SK-N-SH treated with all-trans-retinoic acid at 6 μM for 48 hours (cell line): Measurements from ENCODE around the gene DMBT1.

ENCODE experiments used
- ATAC-seq: fragments of 200-7000 bp; cut with Tn5 transposase; 3 replicates; pipeline ENCODE4 v1.9.1; 2020; ENCODE audit warnings: mild to moderate bottlenecking, moderate library complexity
- ARNTL ChIP-seq: fragments of 450-650 bp; formaldehyde crosslinking; IDR thresholded peaks from 2 replicates; pipeline ENCODE4 v1.5.0; 2020; ENCODE audit warnings: low read depth, mild to moderate bottlenecking, moderate library complexity, borderline replicate concordance
- BACH2 ChIP-seq: fragments of 250-450 bp; sonication (Bioruptor Pico); IDR thresholded peaks from 2 replicates; pipeline ENCODE4 v1.9.0; 2021; ENCODE audit warnings: mild to moderate bottlenecking, borderline replicate concordance
- CREB5 ChIP-seq: fragments of 250-450 bp; sonication (Bioruptor Pico); IDR thresholded peaks from 2 replicates; pipeline ENCODE4 v1.5.1; 2020; ENCODE audit warnings: low read depth, mild to moderate bottlenecking, moderate library complexity
- CSDC2 ChIP-seq: fragments of 250-450 bp; sonication (Bioruptor Pico); IDR thresholded peaks from 2 replicates; pipeline ENCODE4 v1.5.0; 2020; ENCODE audit warnings: mild to moderate bottlenecking, moderate library complexity
- ESRRG ChIP-seq: fragments of 250-450 bp; sonication (Bioruptor Pico); IDR thresholded peaks from 2 replicates; pipeline ENCODE4 v1.6.1; 2021; ENCODE audit warnings: mild to moderate bottlenecking
- GLIS3 ChIP-seq: fragments of 250-450 bp; sonication (Bioruptor Pico); IDR thresholded peaks from 2 replicates; pipeline ENCODE4 v1.5.0; 2020; ENCODE audit warnings: mild to moderate bottlenecking, moderate library complexity
- ISL1 ChIP-seq: fragments of 250-450 bp; sonication (Bioruptor Pico); IDR thresholded peaks from 2 replicates; pipeline ENCODE4 v2.1.2; 2022; ENCODE audit warnings: mild to moderate bottlenecking, moderate library complexity
- OSR1 ChIP-seq: fragments of 250-450 bp; sonication (Bioruptor Pico); IDR thresholded peaks from 2 replicates; pipeline ENCODE4 v1.8.0; 2022; ENCODE audit warnings: moderate library complexity, mild to moderate bottlenecking, inconsistent platforms
- PATZ1 ChIP-seq: fragments of 250-450 bp; sonication (Bioruptor Pico); IDR thresholded peaks from 2 replicates; pipeline ENCODE4 v1.8.0; 2020; ENCODE audit warnings: mild to moderate bottlenecking, moderate library complexity, borderline replicate concordance
- PPARA ChIP-seq: fragments of 250-450 bp; sonication (Bioruptor Pico); IDR thresholded peaks from 2 replicates; pipeline ENCODE4 v1.5.0; 2020; ENCODE audit warnings: mild to moderate bottlenecking, borderline replicate concordance
- RARB ChIP-seq: fragments of 250-450 bp; sonication (Bioruptor Pico); IDR thresholded peaks from 2 replicates; pipeline ENCODE4 v1.8.0; 2021; ENCODE audit warnings: mild to moderate bottlenecking, moderate library complexity
- SNAI2 ChIP-seq: fragments of 250-450 bp; sonication (Bioruptor Pico); IDR thresholded peaks from 2 replicates; pipeline ENCODE4 v1.5.0; 2020; ENCODE audit warnings: mild to moderate bottlenecking, moderate library complexity
- TCF4 ChIP-seq: fragments of 250-450 bp; sonication (Bioruptor Pico); IDR thresholded peaks from 2 replicates; pipeline ENCODE4 v1.8.0; 2021; ENCODE audit warnings: mild to moderate bottlenecking, moderate library complexity, borderline replicate concordance
- TOX ChIP-seq: fragments of 250-450 bp; sonication (Bioruptor Pico); IDR thresholded peaks from 2 replicates; pipeline ENCODE4 v1.8.0; 2021; ENCODE audit warnings: mild to moderate bottlenecking, moderate library complexity, borderline replicate concordance
- ZC3H10 ChIP-seq: fragments of 250-450 bp; sonication (Bioruptor Pico); IDR thresholded peaks from 2 replicates; pipeline ENCODE4 v1.5.1; 2021; ENCODE audit warnings: mild to moderate bottlenecking, moderate library complexity
- ZFP30 ChIP-seq: fragments of 450-650 bp; formaldehyde crosslinking; IDR thresholded peaks from 2 replicates; pipeline ENCODE4 v1.5.0; 2022; ENCODE audit warnings: mild to moderate bottlenecking, moderate library complexity
- ZNF565 ChIP-seq: fragments of 450-650 bp; formaldehyde crosslinking; conservative IDR thresholded peaks from 2 replicates; pipeline ENCODE4 v1.5.0; 2020; ENCODE audit warnings: low read depth, mild to moderate bottlenecking, moderate library complexity
- ZNF70 ChIP-seq: fragments of 450-650 bp; formaldehyde crosslinking; IDR thresholded peaks from 2 replicates; pipeline ENCODE4 v1.5.0; 2020; ENCODE audit warnings: mild to moderate bottlenecking, moderate library complexity
- ZNF8 ChIP-seq: fragments of 450-650 bp; formaldehyde crosslinking; IDR thresholded peaks from 2 replicates; pipeline ENCODE4 v1.5.0; 2020; ENCODE audit warnings: mild to moderate bottlenecking, moderate library complexity
- TF ChIP-seq, protein P1 (sequence below): fragments of 250-450 bp; sonication (Bioruptor Pico); IDR thresholded peaks from 2 replicates; pipeline ENCODE4 v1.5.1; 2021; ENCODE audit warnings: mild to moderate bottlenecking, moderate library complexity
- TF ChIP-seq, protein P2 (sequence below): fragments of 250-450 bp; sonication (Bioruptor Pico); IDR thresholded peaks from 2 replicates; pipeline ENCODE4 v1.8.0; 2021; ENCODE audit warnings: low read depth, mild to moderate bottlenecking, moderate library complexity, borderline replicate concordance
- TF ChIP-seq, protein P3 (sequence below): fragments of 250-450 bp; sonication (Bioruptor Pico); IDR thresholded peaks from 2 replicates; pipeline ENCODE4 v1.5.0; 2020; ENCODE audit warnings: mild to moderate bottlenecking, moderate library complexity

DMBT1 gene

DNA sequence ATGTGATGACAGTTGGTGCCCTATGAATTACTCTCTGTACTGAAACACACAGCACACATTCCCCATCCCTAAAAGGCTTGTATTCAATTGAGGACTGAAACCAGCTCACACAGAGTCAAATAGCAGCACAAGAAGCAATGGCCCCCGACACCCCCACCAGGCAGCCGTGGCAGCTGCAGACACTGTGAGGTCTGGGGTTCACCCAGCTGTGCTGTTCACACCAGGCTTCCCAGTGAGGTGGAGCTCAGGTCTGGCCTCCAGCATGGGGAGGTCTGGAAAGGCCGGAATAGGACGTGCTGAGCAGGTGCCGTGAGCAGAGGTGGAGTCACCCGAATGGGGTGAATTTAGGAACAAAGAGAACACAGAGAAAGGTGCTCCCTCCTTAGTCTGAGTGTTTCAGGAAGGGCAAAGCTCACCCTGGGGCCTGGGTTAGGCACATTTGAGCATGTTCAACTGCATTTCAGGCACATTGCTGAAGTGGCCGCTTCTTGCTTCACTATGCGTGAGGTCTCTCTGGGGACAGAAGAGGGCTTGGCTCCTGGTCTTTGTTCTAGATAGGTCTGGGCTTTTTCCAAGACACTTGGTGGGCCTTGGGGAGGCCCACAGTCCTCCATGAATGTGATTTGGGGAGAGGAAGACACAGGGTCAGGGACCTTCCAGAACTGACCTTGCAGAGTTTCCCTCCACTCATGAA is 97.9 kb downstream of the DMBT1 start:
- ATAC-seq: no peak
- TF ChIP-seq ZNF8: no peak
- TF ChIP-seq, protein P1, sequence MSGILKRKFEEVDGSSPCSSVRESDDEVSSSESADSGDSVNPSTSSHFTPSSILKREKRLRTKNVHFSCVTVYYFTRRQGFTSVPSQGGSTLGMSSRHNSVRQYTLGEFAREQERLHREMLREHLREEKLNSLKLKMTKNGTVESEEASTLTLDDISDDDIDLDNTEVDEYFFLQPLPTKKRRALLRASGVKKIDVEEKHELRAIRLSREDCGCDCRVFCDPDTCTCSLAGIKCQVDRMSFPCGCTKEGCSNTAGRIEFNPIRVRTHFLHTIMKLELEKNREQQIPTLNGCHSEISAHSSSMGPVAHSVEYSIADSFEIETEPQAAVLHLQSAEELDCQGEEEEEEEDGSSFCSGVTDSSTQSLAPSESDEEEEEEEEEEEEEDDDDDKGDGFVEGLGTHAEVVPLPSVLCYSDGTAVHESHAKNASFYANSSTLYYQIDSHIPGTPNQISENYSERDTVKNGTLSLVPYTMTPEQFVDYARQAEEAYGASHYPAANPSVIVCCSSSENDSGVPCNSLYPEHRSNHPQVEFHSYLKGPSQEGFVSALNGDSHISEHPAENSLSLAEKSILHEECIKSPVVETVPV (CRISPR knock-in tag): no peak
- TF ChIP-seq ZNF565: no peak
- TF ChIP-seq, protein P2, sequence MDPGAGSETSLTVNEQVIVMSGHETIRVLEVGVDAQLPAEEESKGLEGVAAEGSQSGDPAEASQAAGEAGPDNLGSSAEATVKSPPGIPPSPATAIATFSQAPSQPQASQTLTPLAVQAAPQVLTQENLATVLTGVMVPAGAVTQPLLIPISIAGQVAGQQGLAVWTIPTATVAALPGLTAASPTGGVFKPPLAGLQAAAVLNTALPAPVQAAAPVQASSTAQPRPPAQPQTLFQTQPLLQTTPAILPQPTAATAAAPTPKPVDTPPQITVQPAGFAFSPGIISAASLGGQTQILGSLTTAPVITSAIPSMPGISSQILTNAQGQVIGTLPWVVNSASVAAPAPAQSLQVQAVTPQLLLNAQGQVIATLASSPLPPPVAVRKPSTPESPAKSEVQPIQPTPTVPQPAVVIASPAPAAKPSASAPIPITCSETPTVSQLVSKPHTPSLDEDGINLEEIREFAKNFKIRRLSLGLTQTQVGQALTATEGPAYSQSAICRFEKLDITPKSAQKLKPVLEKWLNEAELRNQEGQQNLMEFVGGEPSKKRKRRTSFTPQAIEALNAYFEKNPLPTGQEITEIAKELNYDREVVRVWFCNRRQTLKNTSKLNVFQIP (CRISPR knock-in tag): no peak
- no peak for TF ChIP-seq PATZ1 (CRISPR knock-in tag)
- TF ChIP-seq OSR1 (CRISPR knock-in tag): no peak
- TF ChIP-seq CREB5: no peak
- TF ChIP-seq SNAI2 (CRISPR knock-in tag): no peak
- TF ChIP-seq ZNF70 (CRISPR knock-in tag): no peak
- TF ChIP-seq ARNTL (CRISPR knock-in tag): no peak
- no peak for TF ChIP-seq CSDC2 (CRISPR knock-in tag)
- no peak for TF ChIP-seq RARB (CRISPR knock-in tag)
- no peak for TF ChIP-seq ZFP30 (CRISPR knock-in tag)
- TF ChIP-seq, protein P3, sequence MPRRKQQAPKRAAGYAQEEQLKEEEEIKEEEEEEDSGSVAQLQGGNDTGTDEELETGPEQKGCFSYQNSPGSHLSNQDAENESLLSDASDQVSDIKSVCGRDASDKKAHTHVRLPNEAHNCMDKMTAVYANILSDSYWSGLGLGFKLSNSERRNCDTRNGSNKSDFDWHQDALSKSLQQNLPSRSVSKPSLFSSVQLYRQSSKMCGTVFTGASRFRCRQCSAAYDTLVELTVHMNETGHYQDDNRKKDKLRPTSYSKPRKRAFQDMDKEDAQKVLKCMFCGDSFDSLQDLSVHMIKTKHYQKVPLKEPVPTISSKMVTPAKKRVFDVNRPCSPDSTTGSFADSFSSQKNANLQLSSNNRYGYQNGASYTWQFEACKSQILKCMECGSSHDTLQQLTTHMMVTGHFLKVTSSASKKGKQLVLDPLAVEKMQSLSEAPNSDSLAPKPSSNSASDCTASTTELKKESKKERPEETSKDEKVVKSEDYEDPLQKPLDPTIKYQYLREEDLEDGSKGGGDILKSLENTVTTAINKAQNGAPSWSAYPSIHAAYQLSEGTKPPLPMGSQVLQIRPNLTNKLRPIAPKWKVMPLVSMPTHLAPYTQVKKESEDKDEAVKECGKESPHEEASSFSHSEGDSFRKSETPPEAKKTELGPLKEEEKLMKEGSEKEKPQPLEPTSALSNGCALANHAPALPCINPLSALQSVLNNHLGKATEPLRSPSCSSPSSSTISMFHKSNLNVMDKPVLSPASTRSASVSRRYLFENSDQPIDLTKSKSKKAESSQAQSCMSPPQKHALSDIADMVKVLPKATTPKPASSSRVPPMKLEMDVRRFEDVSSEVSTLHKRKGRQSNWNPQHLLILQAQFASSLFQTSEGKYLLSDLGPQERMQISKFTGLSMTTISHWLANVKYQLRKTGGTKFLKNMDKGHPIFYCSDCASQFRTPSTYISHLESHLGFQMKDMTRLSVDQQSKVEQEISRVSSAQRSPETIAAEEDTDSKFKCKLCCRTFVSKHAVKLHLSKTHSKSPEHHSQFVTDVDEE: no peak
- no peak for TF ChIP-seq TCF4 (CRISPR knock-in tag)
- no peak for TF ChIP-seq GLIS3 (CRISPR knock-in tag)
- TF ChIP-seq ISL1 (CRISPR knock-in tag): no peak
- no peak for TF ChIP-seq PPARA (CRISPR knock-in tag)
- no peak for TF ChIP-seq BACH2 (CRISPR knock-in tag)
- no peak for TF ChIP-seq ZC3H10

GRCh38 chr10:122659126-122659525 is 98.6 kb downstream of the DMBT1 start:
- TF ChIP-seq RARB (CRISPR knock-in tag): no peak
- no peak for TF ChIP-seq ESRRG (CRISPR knock-in tag)
- no peak for TF ChIP-seq GLIS3 (CRISPR knock-in tag)
- no peak for TF ChIP-seq CSDC2 (CRISPR knock-in tag)
- TF ChIP-seq PATZ1 (CRISPR knock-in tag): no peak
- no peak for TF ChIP-seq TCF4 (CRISPR knock-in tag)
- TF ChIP-seq ZNF565: no peak
- TF ChIP-seq, protein P3: no peak
- TF ChIP-seq OSR1 (CRISPR knock-in tag): no peak
- TF ChIP-seq ISL1 (CRISPR knock-in tag): no peak
- TF ChIP-seq, protein P2 (CRISPR knock-in tag): no peak
- TF ChIP-seq SNAI2 (CRISPR knock-in tag): no peak
- no peak for TF ChIP-seq BACH2 (CRISPR knock-in tag)
- no peak for TF ChIP-seq TOX (CRISPR knock-in tag)
- no peak for TF ChIP-seq ZNF70 (CRISPR knock-in tag)
- no peak for TF ChIP-seq ZC3H10
- TF ChIP-seq, all 23 proteins: peak for 0
- ATAC-seq: no peak
